Right hindlimb (tissue), 1 donor: Measurements from ENCODE around the gene BRME1.

Experiments
- DNase-seq: peaks from one replicate; pipeline ENCODE4 v3.0.0-alpha.2; 2018

The BRME1 gene

GRCh38 chr19:13905634-13906520 is at the start of gene BRME1, which contains the start of gene CC2D1A:
Gene BRME1 (minus strand): TSS chr19:13906117. CDS start chr19:13904892, 1,225 bp downstream.
Gene CC2D1A (plus strand): TSS chr19:13906201. CDS start chr19:13906442, 241 bp downstream.
- peak; percentile 95 for DNase-seq

- no peak for DNase-seq
Measured at GRCh38 chr19:13954185-13954584, 48.3 kb upstream of the BRME1 start.

GRCh38 chr19:13952931-13953531 is 47.1 kb upstream of the BRME1 start:
- DNase-seq, result peak; percentile 58

- peak; percentile 100 for DNase-seq
Measured at GRCh38 chr19:13952154-13952930, 46.4 kb upstream of the BRME1 start, which contains the start of gene DCAF15. Gene DCAF15 (plus strand): TSS chr19:13952509. CDS start chr19:13952513, 4 bp downstream.

- DNase-seq, result no peak
Measured at GRCh38 chr19:13951799-13952153, 45.9 kb upstream of the BRME1 start.

GRCh38 chr19:13951043-13951442 is 45.1 kb upstream of the BRME1 start:
- no peak for DNase-seq

GRCh38 chr19:13946414-13946813 is 40.5 kb upstream of the BRME1 start:
- no peak for DNase-seq

- DNase-seq, result no peak
Measured at GRCh38 chr19:13942023-13942684, 36.2 kb upstream of the BRME1 start.

GRCh38 chr19:13938301-13939064 is 32.6 kb upstream of the BRME1 start, which contains the start of gene PODNL1:
Gene PODNL1 (minus strand): TSS chr19:13938417. CDS start chr19:13938181, 236 bp downstream.
- DNase-seq, result peak; percentile 78

GRCh38 chr19:13937479-13938300 is 31.8 kb upstream of the BRME1 start:
- DNase-seq, result peak; percentile 59

- DNase-seq, result no peak
Measured at GRCh38 chr19:13935765-13936510, 30.0 kb upstream of the BRME1 start.

- no peak for DNase-seq
Measured at GRCh38 chr19:13934785-13935109, 28.8 kb upstream of the BRME1 start.

GRCh38 chr19:13932911-13933393 is 27.0 kb upstream of the BRME1 start:
- DNase-seq, result no peak

GRCh38 chr19:13932149-13932637 is 26.3 kb upstream of the BRME1 start:
- DNase-seq, result no peak

- no peak for DNase-seq
Measured at GRCh38 chr19:13931391-13932148, 25.7 kb upstream of the BRME1 start.

- no peak for DNase-seq
Measured at GRCh38 chr19:13930402-13930801, 24.5 kb upstream of the BRME1 start.

GRCh38 chr19:13929956-13930355 is 24.0 kb upstream of the BRME1 start:
- DNase-seq, result no peak

- DNase-seq, result no peak
Measured at GRCh38 chr19:13929340-13929739, 23.4 kb upstream of the BRME1 start.

- DNase-seq, result no peak
Measured at GRCh38 chr19:13926715-13927114, 20.8 kb upstream of the BRME1 start.
